Adipocyte (in vitro differentiated cells): ENCODE measurements around the gene KHDC1L.
"Not testable (repeated sequence)": the region's sequence is repeated elsewhere in the genome, so short reads cannot be mapped to it uniquely, and the experiment has no call there.

Experiments
- DNase-seq: peaks from one replicate; pipeline ENCODE4 v3.0.0-alpha.2; 2015; ENCODE audit warnings: low read depth
- H3K27me3 ChIP-seq: replicated peaks from 2 replicates; pipeline ENCODE4 v1.7.0; 2013; ENCODE audit warnings: mild to moderate bottlenecking, low read length, moderate library complexity; ENCODE audit not compliant: control insufficient read depth, insufficient read depth
- H3K36me3 ChIP-seq: 2 replicates; pipeline ENCODE4 v1.7.0; 2013; ENCODE audit warnings: low read length, mild to moderate bottlenecking, moderate library complexity; ENCODE audit not compliant: control insufficient read depth, insufficient read depth, severe bottlenecking
- H3K4me1 ChIP-seq: 2 replicates; pipeline ENCODE4 v1.7.0; 2013; ENCODE audit warnings: mild to moderate bottlenecking, low read length, moderate library complexity; ENCODE audit not compliant: control insufficient read depth, insufficient read depth
- H3K4me3 ChIP-seq: 2 replicates; pipeline ENCODE4 v1.7.0; 2013; ENCODE audit warnings: mild to moderate bottlenecking, low read length, moderate library complexity
- H3K9ac ChIP-seq: 2 replicates; pipeline ENCODE4 v1.7.0; 2013; ENCODE audit warnings: mild to moderate bottlenecking, low read length, moderate library complexity
- H3K9me3 ChIP-seq: 2 replicates; pipeline ENCODE4 v1.7.0; 2013; ENCODE audit warnings: mild to moderate bottlenecking, low read length, moderate library complexity; ENCODE audit not compliant: control insufficient read depth

KHDC1L gene, protein sequence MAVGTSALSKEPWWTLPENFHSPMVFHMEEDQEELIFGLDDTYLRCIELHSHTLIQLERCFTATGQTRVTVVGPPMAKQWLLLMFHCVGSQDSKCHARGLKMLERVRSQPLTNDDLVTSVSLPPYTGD

DNA sequence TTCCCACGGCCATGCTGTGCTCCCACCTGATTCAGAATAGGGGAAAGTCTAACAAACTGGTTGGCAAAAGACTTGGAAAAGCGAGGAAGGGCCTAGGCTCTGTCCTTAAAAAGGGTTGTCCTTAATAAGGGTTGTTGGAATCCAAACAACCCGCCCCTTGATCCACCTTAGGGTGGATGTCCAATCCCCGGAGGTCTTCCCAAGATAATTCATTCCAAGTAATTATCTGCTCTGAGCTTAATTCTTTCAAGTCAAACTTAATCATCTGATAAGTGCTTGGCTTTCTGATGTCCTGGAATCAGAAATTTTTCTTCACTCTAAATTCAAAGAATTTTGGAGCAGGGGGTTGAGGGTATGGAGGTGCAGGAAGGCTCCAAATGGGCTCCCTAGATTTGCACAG lies at the start of gene KHDC1L:
Gene KHDC1L (minus strand): TSS at position 101 of the 400 bp plus-strand sequence. CDS start 88 bp downstream, at position 13.
- no peaks in the 10 kb centered on the region for H3K9me3 ChIP-seq
- no peaks in the 10 kb centered on the region for H3K36me3 ChIP-seq
- peaks cover 8% of the 10 kb centered on the region for H3K4me1 ChIP-seq
- H3K4me3 ChIP-seq, result no peak within 1 kb of the TSS
- no peak for DNase-seq
- H3K27me3 ChIP-seq, result no peaks in the 10 kb centered on the region
- no peak within 1 kb of the TSS for H3K9ac ChIP-seq

DNA sequence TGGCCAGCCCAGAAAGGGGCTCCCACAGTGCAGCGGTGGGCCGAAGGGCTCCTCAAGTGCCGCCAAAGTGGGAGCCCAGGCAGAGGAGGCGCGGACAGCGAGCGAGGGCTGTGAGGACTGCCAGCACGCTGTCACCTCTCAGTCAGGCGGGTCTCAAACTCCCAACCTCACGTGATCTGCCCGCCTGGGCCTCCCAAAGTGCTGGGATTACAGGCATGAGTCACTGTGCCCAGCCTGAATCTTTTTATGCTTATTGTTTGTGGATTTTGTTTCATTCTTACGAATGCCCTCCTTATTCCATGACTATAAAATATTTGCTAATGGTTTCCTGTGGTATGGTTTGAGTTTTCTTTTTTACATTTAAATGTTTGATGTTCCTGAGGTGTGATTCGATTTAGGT lies 44.0 kb upstream of the KHDC1L start:
- not testable (repeated sequence) for H3K9ac ChIP-seq, H3K36me3 ChIP-seq, H3K9me3 ChIP-seq, H3K27me3 ChIP-seq, DNase-seq, H3K4me1 ChIP-seq, H3K4me3 ChIP-seq

DNA sequence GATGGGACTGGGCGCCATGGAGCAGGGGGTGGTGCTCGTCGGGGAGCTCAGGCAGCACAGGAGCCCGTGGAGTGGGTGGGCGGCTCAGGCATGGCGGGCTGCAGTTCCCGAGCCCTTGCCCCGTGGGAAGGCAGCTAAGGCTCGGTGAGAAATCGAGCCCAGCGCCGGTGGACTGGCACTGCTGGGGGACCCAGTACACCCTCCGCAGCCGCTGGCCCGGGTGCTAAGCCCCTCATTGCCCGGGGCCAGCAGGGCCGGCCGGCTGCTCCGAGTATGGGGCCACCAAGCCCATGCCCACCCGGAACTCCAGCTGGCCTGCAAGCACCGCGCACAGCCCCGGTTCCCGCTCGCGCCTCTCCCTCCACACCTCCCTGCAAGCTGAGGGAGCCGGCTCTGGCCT lies 43.6 kb upstream of the KHDC1L start:
- not testable (repeated sequence) for DNase-seq, H3K4me1 ChIP-seq, H3K27me3 ChIP-seq, H3K4me3 ChIP-seq, H3K9ac ChIP-seq, H3K9me3 ChIP-seq, H3K36me3 ChIP-seq

DNA sequence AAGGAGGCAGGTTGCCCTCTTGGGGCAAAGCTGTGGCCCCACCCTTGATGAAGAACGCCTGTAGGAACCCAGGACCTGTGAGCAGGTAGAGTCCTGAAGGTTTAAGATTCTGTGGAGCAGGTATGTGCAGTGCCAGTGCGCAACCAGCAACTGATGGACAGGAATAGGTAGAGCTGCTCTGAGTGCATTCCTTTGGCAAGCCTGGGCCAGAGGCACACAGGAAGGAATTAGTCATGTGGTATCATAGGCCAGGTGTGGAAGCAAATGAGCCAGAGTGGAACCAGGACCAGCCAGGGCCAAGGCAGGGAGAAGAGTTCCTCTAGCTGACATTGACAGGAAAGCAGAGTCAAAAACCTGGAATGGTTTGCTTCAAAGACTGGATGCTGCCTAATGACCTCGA lies 39.1 kb upstream of the KHDC1L start:
- Histone ChIP-seq H3K27me3 (no peaks in the 10 kb centered on the region), H3K9me3 (no peaks in the 10 kb centered on the region), H3K4me3 (no peak overlapping the region), H3K9ac (no peak overlapping the region), H3K4me1 (peaks cover 14% of the 10 kb centered on the region), H3K36me3 (peaks cover 4% of the 10 kb centered on the region)
- DNase-seq, result no peak

DNA sequence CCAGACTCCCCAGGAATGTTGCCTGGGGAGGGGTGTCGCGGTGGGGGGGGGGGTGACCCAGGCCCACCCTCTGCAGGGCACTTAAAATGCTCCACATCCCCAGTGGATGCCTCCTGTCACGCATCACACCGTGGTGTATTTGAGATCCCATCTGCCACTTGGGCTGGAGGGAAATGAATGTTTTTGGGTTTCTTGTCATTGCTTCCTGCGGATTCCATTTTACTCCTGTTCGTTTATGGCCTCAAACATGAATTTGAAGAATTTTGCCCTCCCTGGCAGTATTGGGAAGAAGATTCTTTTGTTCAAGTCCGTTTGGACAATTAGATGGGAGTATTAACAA lies 38.2 kb upstream of the KHDC1L start:
- no peaks in the 10 kb centered on the region for H3K9me3 ChIP-seq
- H3K27me3 ChIP-seq, result no peaks in the 10 kb centered on the region
- peak overlapping the region; percentile 94 for H3K4me3 ChIP-seq
- peaks cover 17% of the 10 kb centered on the region for H3K4me1 ChIP-seq
- DNase-seq, result peak; percentile 5
- H3K9ac ChIP-seq, result peak overlapping the region; percentile 87
- H3K36me3 ChIP-seq, result peaks cover 4% of the 10 kb centered on the region

DNA sequence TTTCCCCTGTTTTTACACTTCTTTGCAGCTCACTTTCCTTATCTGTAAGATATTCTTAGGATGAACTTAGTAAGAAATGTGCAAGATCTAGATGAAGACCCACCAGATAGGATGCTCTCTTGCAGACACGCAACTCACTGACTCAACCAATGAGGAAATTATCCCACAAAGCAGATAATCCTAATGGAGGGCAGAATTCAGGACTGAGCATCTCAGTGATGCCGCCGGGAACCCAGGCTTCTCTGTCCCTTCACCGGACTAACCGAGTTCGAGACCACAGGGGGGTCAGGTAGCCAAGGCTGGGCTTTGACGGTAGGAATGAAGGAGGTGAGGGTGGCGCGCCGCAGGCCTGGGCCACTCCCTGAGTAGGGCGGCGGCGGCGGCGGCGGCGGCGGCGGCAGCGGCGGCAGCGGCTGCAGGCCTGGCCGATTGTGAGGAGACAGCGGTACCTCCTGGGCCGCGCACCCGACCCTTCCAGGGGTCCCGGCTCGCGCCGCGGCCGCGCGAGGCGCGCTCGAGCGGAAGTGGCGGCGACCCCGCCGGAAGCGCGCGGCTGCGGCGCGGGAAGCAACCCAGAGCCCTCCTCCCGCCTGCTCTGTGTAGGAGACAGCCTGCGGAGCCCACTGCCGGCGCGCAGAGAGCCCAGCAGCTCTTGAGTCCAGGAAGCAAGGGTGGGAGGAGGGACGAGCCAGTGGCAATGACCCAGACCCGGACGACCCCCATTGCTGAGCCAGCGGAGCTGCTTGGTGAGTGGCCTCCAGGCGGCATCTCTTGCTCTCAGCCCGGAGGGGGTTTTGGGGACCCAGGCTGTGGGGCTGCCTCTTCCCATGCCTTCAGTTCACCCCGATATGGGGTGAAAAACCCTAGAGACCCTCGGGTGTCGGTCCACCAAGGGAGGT lies 37.6 kb upstream of the KHDC1L start, which contains the start of gene KHDC1:
Gene KHDC1 (minus strand): TSS at position 526 of the 899 bp plus-strand sequence. CDS start 20,679 bp downstream, outside the sequence.
- Histone ChIP-seq H3K9me3 (no peaks in the 10 kb centered on the region), H3K9ac (peak within 1 kb of the TSS; percentile 87), H3K4me1 (peaks cover 17% of the 10 kb centered on the region), H3K27me3 (no peaks in the 10 kb centered on the region), H3K36me3 (no peaks in the 10 kb centered on the region), H3K4me3 (peak within 1 kb of the TSS; percentile 94)
- DNase-seq, result peak; percentile 65

DNA sequence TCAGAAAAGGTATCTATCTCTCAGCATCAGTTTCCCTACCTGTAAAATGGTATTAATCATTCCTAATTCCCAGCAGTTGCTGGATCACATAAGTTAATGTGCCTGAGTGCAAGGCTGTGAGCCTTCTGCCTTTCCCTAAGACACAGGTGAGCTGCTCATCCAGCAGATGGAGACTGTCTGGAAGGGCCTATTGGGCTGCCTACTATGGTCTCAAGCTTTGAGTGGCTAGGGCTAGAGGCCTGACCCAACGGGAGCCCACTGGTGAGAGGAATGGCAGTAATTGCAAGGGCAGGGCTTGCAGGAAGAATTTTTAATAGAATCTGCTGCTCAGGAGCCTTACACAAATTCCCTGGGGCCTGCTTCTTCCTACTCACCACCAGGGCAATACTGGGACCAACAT lies 33.4 kb upstream of the KHDC1L start:
- Histone ChIP-seq H3K27me3 (no peaks in the 10 kb centered on the region), H3K4me1 (peaks cover 17% of the 10 kb centered on the region), H3K4me3 (no peak overlapping the region), H3K9ac (no peak overlapping the region), H3K9me3 (no peaks in the 10 kb centered on the region), H3K36me3 (no peaks in the 10 kb centered on the region)
- DNase-seq, result no peak

DNA sequence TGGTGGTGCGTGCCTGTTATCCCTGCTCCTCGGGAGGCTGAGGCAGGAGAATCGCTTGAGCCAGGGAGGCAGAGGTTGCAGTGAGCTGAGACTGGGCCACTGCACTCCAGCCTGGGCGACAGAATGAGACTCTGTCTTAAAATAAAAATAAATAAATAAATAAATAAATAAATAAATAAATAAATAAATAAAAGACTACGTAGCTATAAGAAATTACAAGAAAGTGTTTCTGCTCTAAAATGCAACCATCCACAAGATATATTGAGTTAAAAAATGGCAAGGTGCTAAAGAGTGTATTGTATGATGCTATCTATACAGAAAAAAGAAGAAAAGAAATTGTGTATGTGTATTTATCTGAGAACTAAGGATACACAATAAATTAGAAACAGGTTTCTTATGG lies 29.0 kb upstream of the KHDC1L start:
- H3K27me3 ChIP-seq, H3K36me3 ChIP-seq, H3K4me1 ChIP-seq, H3K9ac ChIP-seq, H3K4me3 ChIP-seq, H3K9me3 ChIP-seq, DNase-seq: not testable (repeated sequence)

DNA sequence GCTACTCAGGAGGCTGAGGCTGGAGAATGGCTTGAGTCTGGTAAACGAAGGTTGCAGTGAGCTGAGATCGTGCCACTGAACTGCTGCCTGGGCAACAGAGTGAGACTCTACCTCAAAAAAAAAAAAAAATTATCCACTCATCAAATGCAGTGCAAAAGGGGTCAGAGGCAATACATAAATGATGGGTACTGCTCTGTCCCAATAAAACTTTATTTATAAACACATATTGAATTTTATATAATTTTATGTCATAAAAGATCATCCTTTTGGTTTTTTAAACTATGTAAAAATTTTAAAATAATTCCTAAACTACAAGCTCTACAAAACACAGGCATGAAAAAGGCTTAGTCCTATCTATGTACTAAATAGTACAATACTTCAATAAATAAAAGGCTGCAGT lies 27.4 kb upstream of the KHDC1L start:
- H3K9ac ChIP-seq, result no peak overlapping the region
- H3K4me3 ChIP-seq, result no peak overlapping the region
- H3K4me1 ChIP-seq, result no peaks in the 10 kb centered on the region
- no peak for DNase-seq
- no peaks in the 10 kb centered on the region for H3K36me3 ChIP-seq
- H3K9me3 ChIP-seq, result no peaks in the 10 kb centered on the region
- H3K27me3 ChIP-seq, result no peaks in the 10 kb centered on the region

DNA sequence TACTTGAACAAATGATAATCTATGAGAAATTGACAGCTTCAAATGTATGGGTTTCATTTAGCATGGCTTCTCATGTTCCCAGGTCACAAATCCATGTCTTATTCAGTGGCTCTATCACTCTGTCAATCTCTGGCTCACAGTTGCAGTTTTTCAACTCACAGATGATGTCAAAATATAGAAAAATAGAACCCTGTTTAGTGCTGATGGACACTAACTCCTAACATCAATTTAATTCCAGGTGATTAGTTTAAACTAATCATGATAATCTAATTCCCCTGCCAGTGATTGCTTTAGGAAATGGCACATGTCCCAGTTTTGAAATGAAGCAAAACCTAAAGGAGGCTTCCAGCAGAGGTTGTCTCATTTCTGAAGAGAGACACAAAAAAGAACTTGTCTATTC lies 24.7 kb upstream of the KHDC1L start:
- no peaks in the 10 kb centered on the region for H3K27me3 ChIP-seq
- no peaks in the 10 kb centered on the region for H3K36me3 ChIP-seq
- no peak overlapping the region for H3K4me3 ChIP-seq
- no peaks in the 10 kb centered on the region for H3K9me3 ChIP-seq
- H3K4me1 ChIP-seq, result no peaks in the 10 kb centered on the region
- H3K9ac ChIP-seq, result no peak overlapping the region
- no peak for DNase-seq

DNA sequence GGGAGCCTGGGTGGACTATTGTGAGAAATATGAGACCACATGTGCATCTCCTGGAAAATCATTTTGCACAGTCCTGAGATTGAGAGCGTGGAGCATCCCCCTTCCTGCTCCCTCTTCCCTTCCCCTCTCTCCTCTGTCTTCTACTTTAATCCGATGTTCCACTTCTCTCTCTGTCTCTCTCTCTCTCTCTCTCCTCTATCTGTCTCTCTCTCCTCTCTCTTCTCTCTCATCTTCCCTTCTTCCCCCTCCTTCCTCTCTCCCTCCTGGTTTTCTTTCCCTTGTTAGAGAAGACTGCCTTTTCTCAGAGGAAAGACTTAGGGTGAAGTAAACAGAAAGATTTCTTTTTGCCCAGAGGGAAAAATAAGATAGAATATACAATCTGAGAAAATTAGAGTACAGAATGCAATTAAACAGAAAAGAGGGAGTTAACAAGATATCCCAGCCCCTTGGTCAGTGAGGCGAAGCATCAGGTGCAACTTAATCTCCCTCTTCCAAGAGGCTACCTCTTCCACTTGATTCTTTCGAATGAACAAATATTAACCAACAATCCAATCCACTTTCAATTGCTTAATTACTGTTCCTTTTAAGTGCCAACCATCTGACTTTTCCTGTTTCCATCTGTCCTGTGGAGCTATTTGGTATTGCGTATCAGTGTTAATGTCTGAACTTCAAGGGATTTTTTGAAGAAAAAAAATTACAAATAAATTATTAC lies 23.1 kb upstream of the KHDC1L start:
- no peak overlapping the region for H3K9ac ChIP-seq
- H3K9me3 ChIP-seq, result no peaks in the 10 kb centered on the region
- no peak for DNase-seq
- no peaks in the 10 kb centered on the region for H3K27me3 ChIP-seq
- H3K4me3 ChIP-seq, result no peak overlapping the region
- no peaks in the 10 kb centered on the region for H3K36me3 ChIP-seq
- no peaks in the 10 kb centered on the region for H3K4me1 ChIP-seq
